Measurements from ENCODE around the gene TBC1D5.
"Not testable (repeated sequence)": the region's sequence is repeated elsewhere in the genome, so short reads cannot be mapped to it uniquely, and the experiment has no call there.

GRCh38 chr3:17774180-17774910 lies 31.9 kb upstream of the TBC1D5 start:
- not testable (repeated sequence) for TF ChIP-seq CTCF, POLR2A (IDR thresholded peaks at IDR 0.05)
